CD14-positive monocyte (primary cell): ENCODE measurements around the gene FUT8. TPM values are rescaled to one million over a fixed set of nuclear protein-coding genes. Genes with fewer than 3 reads are reported as not detected.

Source experiments
- DNase-seq, 3 donors: peaks; one replicate each; pipeline ENCODE4 v3.0.0-alpha.2; 2011 to 2022
- H2AFZ ChIP-seq: 2 replicates; pipeline ENCODE4 v1.6.0; 2012; ENCODE audit warnings: mild to moderate bottlenecking, low read depth, low read length, inconsistent platforms; ENCODE audit not compliant: insufficient read depth, poor library complexity, severe bottlenecking
- H3K27ac ChIP-seq, 2 donors: 1 replicate in 1 of 2; 2 replicates in 1 of 2; pipeline ENCODE4 v1.5.1; 2012 to 2013; ENCODE audit warnings: low read length in 2 of 2, control low read depth in 1 of 2, inconsistent platforms in 1 of 2, low read depth in 1 of 2, mild to moderate bottlenecking in 1 of 2
- H3K27me3 ChIP-seq, 2 donors: one replicate each; pipeline versions ENCODE4 v1.6.0 to v1.6.1; 2011 to 2013; ENCODE audit warnings: low read length in 2 of 2; ENCODE audit not compliant: control insufficient read depth in 2 of 2, insufficient read depth in 2 of 2
- H3K36me3 ChIP-seq, 2 donors: replicated peaks in 1 of 2; 1 replicate in 1 of 2; 2 replicates in 1 of 2; pipeline versions ENCODE4 v1.5.1 to v1.6.1; 2012 to 2013; ENCODE audit warnings: low read length in 2 of 2, control low read depth in 1 of 2, inconsistent platforms in 1 of 2, mild to moderate bottlenecking in 1 of 2; ENCODE audit not compliant: insufficient read depth in 2 of 2, control insufficient read depth in 1 of 2
- H3K4me1 ChIP-seq, 2 donors: 1 replicate in 1 of 2; 2 replicates in 1 of 2; pipeline versions ENCODE4 v1.5.1 to v1.6.1; 2012 to 2013; ENCODE audit warnings: low read length in 2 of 2, control low read depth in 1 of 2, inconsistent platforms in 1 of 2, mild to moderate bottlenecking in 1 of 2, moderate library complexity in 1 of 2; ENCODE audit not compliant: insufficient read depth in 2 of 2, control insufficient read depth in 1 of 2
- H3K4me2 ChIP-seq: replicated peaks from 2 replicates; pipeline ENCODE3; 2012; ENCODE audit warnings: low read length, moderate library complexity, mild to moderate bottlenecking; ENCODE audit not compliant: poor library complexity, severe bottlenecking; ENCODE audit errors: extremely low read depth
- H3K4me3 ChIP-seq, 3 experiments: fragments of 200-600 bp in 1 of 3; sonication (generic) in 1 of 3; replicated peaks in 1 of 3; 1 replicate in 2 of 3; 2 replicates in 1 of 3; pipeline ENCODE4 v1.5.1; 2011 to 2013; ENCODE audit warnings: low read length in 3 of 3, mild to moderate bottlenecking in 3 of 3, control low read depth in 2 of 3, low read depth in 2 of 3, inconsistent platforms in 1 of 3, moderate library complexity in 1 of 3
- H3K79me2 ChIP-seq: 2 replicates; pipeline ENCODE4 v1.6.0; 2012; ENCODE audit warnings: mild to moderate bottlenecking, control low read depth, inconsistent platforms, low read length, moderate library complexity; ENCODE audit not compliant: insufficient read depth
- H3K9ac ChIP-seq: 2 replicates; pipeline ENCODE4 v1.6.0; 2017; ENCODE audit warnings: low read length, mild to moderate bottlenecking; ENCODE audit not compliant: insufficient read depth, poor library complexity, severe bottlenecking
- H3K9me3 ChIP-seq, 2 donors: replicated peaks in 1 of 2; 1 replicate in 1 of 2; 2 replicates in 1 of 2; pipeline versions ENCODE4 v1.5.1 to v1.6.1; 2012 to 2013; ENCODE audit warnings: low read length in 2 of 2, control low read depth in 1 of 2; ENCODE audit not compliant: control insufficient read depth in 1 of 2, insufficient read depth in 1 of 2
- H4K20me1 ChIP-seq: 2 replicates; pipeline ENCODE4 v1.6.0; 2012; ENCODE audit warnings: mild to moderate bottlenecking, low read length, control low read depth, moderate library complexity; ENCODE audit not compliant: insufficient read depth
- H3K27ac Mint-ChIP-seq, 7 donors: one replicate each; pipeline ENCODE4 v1.8.0; 2020; ENCODE audit warnings: mild to moderate bottlenecking in 7 of 7, mixed read lengths in 7 of 7, moderate library complexity in 6 of 7, inconsistent platforms in 2 of 7
- H3K27me3 Mint-ChIP-seq, 3 donors: one replicate each; pipeline ENCODE4 v1.8.0; 2021 to 2022; ENCODE audit warnings: low read depth in 3 of 3, mild to moderate bottlenecking in 3 of 3, mixed read lengths in 3 of 3, moderate library complexity in 3 of 3, inconsistent platforms in 1 of 3
- H3K36me3 Mint-ChIP-seq, 2 donors: one replicate each; pipeline ENCODE4 v1.8.0; 2020; ENCODE audit warnings: mixed read lengths in 2 of 2, inconsistent platforms in 1 of 2, mild to moderate bottlenecking in 1 of 2
- H3K4me1 Mint-ChIP-seq: one replicate; pipeline ENCODE4 v1.8.0; 2020; ENCODE audit warnings: mild to moderate bottlenecking, mixed read lengths
- H3K4me3 Mint-ChIP-seq, 2 donors: one replicate each; pipeline ENCODE4 v1.8.0; 2020; ENCODE audit warnings: mild to moderate bottlenecking in 2 of 2, mixed read lengths in 2 of 2, moderate library complexity in 1 of 2
- H3K9me3 Mint-ChIP-seq, 7 donors: one replicate each; pipeline ENCODE4 v1.8.0; 2020 to 2022; ENCODE audit warnings: mixed read lengths in 7 of 7, mild to moderate bottlenecking in 6 of 7, moderate library complexity in 6 of 7, inconsistent platforms in 2 of 7
- WGBS: methylation state at CpG from one replicate; pipeline ENCODE4 v1.1.5; 2013; ENCODE audit warnings: missing lambda C conversion rate; ENCODE audit not compliant: insufficient coverage; 5-methylcytosine and 5-hydroxymethylcytosine counted together
- intact Hi-C, 2 donors: fragments of 100-400 bp; cut with micrococcal nuclease; formaldehyde crosslinking; loops; one replicate each; pipeline versions ENCODE4 v1.15.0 to v1.15.1; 2023
- polyA plus RNA-seq, 3 donors: library from polyadenylated mRNA; depleted of rRNA in 1 of 3; unstranded in 2 of 3; stranded (reverse) in 1 of 3; fragments of 300-500 nt in 2 of 3; fragments of >200 nt in 1 of 3; fragmentation: Illumina TruSeq in 2 of 3; gene quantifications; 1 replicate in 2 of 3; 2 replicates in 1 of 3; pipeline ENCODE4 v1.2.3, GENCODE V29; 2012 to 2021
- TF ChIP-seq, protein P1 (sequence below): fragments of 200-600 bp; IDR thresholded peaks from one replicate; pipeline ENCODE4 v1.8.0; 2022; ENCODE audit warnings: antibody characterized with exemption, mild to moderate bottlenecking

FUT8 gene
- polyA plus RNA-seq, 3 donors = 1.6 to 5.1 (median 5.0) TPM

DNA sequence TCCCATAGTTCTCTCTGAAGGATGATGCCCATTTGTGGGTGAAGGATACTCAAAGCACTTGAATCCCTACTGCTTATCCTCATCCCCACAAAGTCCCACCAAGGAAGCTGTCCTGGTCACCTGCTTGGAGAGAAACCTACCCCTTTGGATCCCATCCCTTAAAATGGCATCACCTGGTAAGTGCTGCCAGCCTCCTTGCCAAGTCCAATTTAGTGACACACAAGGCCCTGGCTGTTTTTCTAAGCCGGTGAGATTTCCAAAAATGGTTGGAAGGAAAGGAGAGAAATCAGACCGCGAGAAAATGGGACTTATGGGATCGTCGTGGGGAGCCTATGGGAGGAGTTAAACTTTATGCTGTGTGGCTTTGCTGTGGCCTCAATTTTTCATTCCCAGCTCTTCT lies 358.2 kb downstream of the FUT8 start:
- H3K27ac Mint-ChIP-seq = no peak overlapping the region
- H3K4me1 ChIP-seq = no peaks in the 10 kb centered on the region
- H3K79me2 ChIP-seq = no peaks in the 10 kb centered on the region
- 100% methylated on average over 1 of the region's 5 CpGs for WGBS
- no peak overlapping the region for H3K4me3 Mint-ChIP-seq
- H3K27ac ChIP-seq = no peak overlapping the region
- H3K4me2 ChIP-seq = no peak overlapping the region
- H4K20me1 ChIP-seq = no peaks in the 10 kb centered on the region
- H2AFZ ChIP-seq = no peak overlapping the region
- DNase-seq = no peak
- peaks cover 6% of the 10 kb centered on the region for H3K4me1 Mint-ChIP-seq
- no peak overlapping the region for H3K4me3 ChIP-seq
- no peak overlapping the region for H3K9ac ChIP-seq
- peaks cover 2 to 6% (median 4%) of the 10 kb centered on the region in 3 donors for H3K27me3 Mint-ChIP-seq
- H3K36me3 ChIP-seq = no peaks in the 10 kb centered on the region
- no peaks in the 10 kb centered on the region for H3K27me3 ChIP-seq
- intact Hi-C loops = no loop called here
- TF ChIP-seq, protein P1, sequence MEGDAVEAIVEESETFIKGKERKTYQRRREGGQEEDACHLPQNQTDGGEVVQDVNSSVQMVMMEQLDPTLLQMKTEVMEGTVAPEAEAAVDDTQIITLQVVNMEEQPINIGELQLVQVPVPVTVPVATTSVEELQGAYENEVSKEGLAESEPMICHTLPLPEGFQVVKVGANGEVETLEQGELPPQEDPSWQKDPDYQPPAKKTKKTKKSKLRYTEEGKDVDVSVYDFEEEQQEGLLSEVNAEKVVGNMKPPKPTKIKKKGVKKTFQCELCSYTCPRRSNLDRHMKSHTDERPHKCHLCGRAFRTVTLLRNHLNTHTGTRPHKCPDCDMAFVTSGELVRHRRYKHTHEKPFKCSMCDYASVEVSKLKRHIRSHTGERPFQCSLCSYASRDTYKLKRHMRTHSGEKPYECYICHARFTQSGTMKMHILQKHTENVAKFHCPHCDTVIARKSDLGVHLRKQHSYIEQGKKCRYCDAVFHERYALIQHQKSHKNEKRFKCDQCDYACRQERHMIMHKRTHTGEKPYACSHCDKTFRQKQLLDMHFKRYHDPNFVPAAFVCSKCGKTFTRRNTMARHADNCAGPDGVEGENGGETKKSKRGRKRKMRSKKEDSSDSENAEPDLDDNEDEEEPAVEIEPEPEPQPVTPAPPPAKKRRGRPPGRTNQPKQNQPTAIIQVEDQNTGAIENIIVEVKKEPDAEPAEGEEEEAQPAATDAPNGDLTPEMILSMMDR = no peak
- H3K36me3 Mint-ChIP-seq = no peaks in the 10 kb centered on the region
- H3K9me3 ChIP-seq = no peaks in the 10 kb centered on the region
- H3K9me3 Mint-ChIP-seq = peaks cover 0 to 6% (median 4%) of the 10 kb centered on the region in 7 donors

DNA sequence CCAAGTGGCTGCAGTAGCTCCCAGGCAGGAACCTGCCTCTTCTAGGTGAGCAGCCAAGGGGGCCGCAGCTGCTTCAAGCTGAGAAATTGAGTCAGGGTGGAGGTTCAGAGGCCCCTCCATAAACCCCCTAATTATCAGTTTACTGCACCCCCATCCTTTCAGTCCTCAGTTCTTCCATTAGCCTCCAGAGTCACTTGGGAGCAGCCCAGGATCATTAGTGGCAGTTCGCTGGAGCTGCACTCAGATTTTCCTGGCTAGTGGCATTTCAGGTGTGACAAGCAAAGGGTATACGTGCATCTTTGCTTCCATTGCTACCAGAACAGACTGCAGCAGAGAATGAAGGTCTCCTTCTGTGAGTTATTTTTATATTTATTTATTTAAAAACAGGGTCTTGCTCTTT lies 358.7 kb downstream of the FUT8 start:
- no peaks in the 10 kb centered on the region for H3K4me1 ChIP-seq
- no peak overlapping the region for H3K9ac ChIP-seq
- H3K4me2 ChIP-seq = no peak overlapping the region
- Mint-ChIP-seq H3K36me3 (no peaks in the 10 kb centered on the region), H3K9me3 (peaks cover 0 to 6% (median 4%) of the 10 kb centered on the region in 7 donors), H3K4me1 (peaks cover 6% of the 10 kb centered on the region), H3K27me3 (peaks cover 2 to 6% (median 4%) of the 10 kb centered on the region in 3 donors), H3K4me3 (no peak overlapping the region), H3K27ac (no peak overlapping the region)
- no peaks in the 10 kb centered on the region for H4K20me1 ChIP-seq
- intact Hi-C loops = no loop called here
- TF ChIP-seq, protein P1 = no peak
- H3K9me3 ChIP-seq = no peaks in the 10 kb centered on the region
- 86% methylated on average over 1 of the region's 3 CpGs for WGBS
- H3K4me3 ChIP-seq = no peak overlapping the region
- no peak overlapping the region for H3K27ac ChIP-seq
- no peaks in the 10 kb centered on the region for H3K27me3 ChIP-seq
- H2AFZ ChIP-seq = no peak overlapping the region
- DNase-seq = no peak
- no peaks in the 10 kb centered on the region for H3K79me2 ChIP-seq
- no peaks in the 10 kb centered on the region for H3K36me3 ChIP-seq
